ENCODE results near the gene SH2D3A. TPM values are rescaled to one million over a fixed set of nuclear protein-coding genes. Genes with fewer than 3 reads are reported as not detected.

SH2D3A gene
- total and polyA plus RNA-seq, 2 of the 4 experiments (the other 2 are of a cell fraction), result under 0.01 to 0.09 TPM

DNA sequence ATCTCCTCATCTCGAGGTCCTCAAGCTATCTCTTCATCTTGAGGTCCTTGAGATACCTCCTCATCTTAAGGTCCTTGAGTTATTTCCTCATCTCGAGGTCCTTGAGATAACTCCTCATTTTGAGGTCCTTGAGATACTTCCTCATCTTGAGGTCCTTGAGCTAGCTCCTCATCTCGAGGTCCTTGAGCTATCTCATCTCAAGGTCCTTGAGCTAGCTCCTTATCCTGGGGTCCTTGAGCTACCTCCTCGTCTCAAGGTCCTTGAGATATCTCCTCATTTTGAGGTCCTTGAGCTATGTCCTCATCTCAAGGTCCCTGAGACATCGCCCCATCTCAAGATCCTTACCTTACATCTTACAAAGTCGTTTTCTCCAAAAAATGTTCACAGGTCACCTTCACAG is 24.0 kb upstream of the SH2D3A start:
- H3K4me1 ChIP-seq (ENCODE audit: control insufficient read depth, insufficient read depth, low read length), result no peaks in the 10 kb centered on the region
- H3K56ac ChIP-seq (ENCODE audit: extremely low read depth, insufficient read depth, low read length), result no peak overlapping the region
- H3K9me1 ChIP-seq (ENCODE audit: insufficient read depth, low read length), result no peaks in the 10 kb centered on the region
- H2AFZ ChIP-seq (replicated peaks; ENCODE audit: low read length, poor library complexity), result no peak overlapping the region
- no peaks in the 10 kb centered on the region for H3K27me3 ChIP-seq (ENCODE audit: control insufficient read depth, insufficient read depth, low read length)
- no peak overlapping the region for H2BK15ac ChIP-seq (ENCODE audit: low read depth, low read length)
- no peaks in the 10 kb centered on the region for H3K36me3 ChIP-seq (ENCODE audit: control insufficient read depth, insufficient read depth, low read length)
- no peak overlapping the region for H2BK120ac ChIP-seq (ENCODE audit: low read depth, low read length)
- no peaks in the 10 kb centered on the region for H3K79me1 ChIP-seq (ENCODE audit: low read depth in 1 of 2, low read length in 2 of 2)
- dilution Hi-C loops (cut with HindIII; ENCODE audit: low sequenced_read_pairs, unreplicated experiment) (no loop called here), in situ Hi-C loops (cut with MboI; ENCODE audit: low sequenced_read_pairs) (no loop called here), intact Hi-C loops (cut with micrococcal nuclease) (no loop called here)
- no peak overlapping the region for H3K23ac ChIP-seq (ENCODE audit: low read depth, low read length)
- H4K91ac ChIP-seq (ENCODE audit: insufficient read depth, low read depth, low read length), result no peak overlapping the region
- no peak overlapping the region for H2AK5ac ChIP-seq (ENCODE audit: low read depth, low read length)
- no peak for DNase-seq
- BruUV-seq (replicated peaks), result no TSS peak
- H3K4me3 ChIP-seq (ENCODE audit: insufficient read depth, low read depth, low read length), result no peak overlapping the region
- H3K27ac ChIP-seq (ENCODE audit: insufficient read depth, low read length), result no peak overlapping the region
- H2BK5ac ChIP-seq (ENCODE audit: low read depth, low read length, poor library complexity, severe bottlenecking), result no peak overlapping the region
- no peak overlapping the region for H4K8ac ChIP-seq (ENCODE audit: low read depth in 2 of 2, low read length in 2 of 2)
- no peak overlapping the region for H3K14ac ChIP-seq (replicated peaks; ENCODE audit: low read depth, low read length)
- H2AK9ac ChIP-seq (replicated peaks; ENCODE audit: low read depth, low read length, poor library complexity), result no peak overlapping the region
- WGBS, 2 experiments (ENCODE audit: extremely low coverage in 2 of 2, insufficient read length in 1 of 2), result 11% methylated on average over 5 of the region's 6 CpGs; no CpG with 5 or more reads in 1 of the 2 experiments
- H3K18ac ChIP-seq (ENCODE audit: low read depth, low read length), result no peak overlapping the region
- no peak overlapping the region for H4K5ac ChIP-seq (ENCODE audit: low read depth, low read length)
- H3K9ac ChIP-seq (ENCODE audit: low read depth, low read length), result no peak overlapping the region
- no peaks in the 10 kb centered on the region for H4K20me1 ChIP-seq (ENCODE audit: insufficient read depth, low read length)
- CTCF ChIA-PET, result interaction anchor here (0.7 kb wide), 1 partner anchor 33 kb away, joined by 3 read pairs; no protein-coding TSS in a partner anchor
- POLR2A ChIA-PET (ENCODE audit: unreplicated experiment), result no interaction called here
- H2BK20ac ChIP-seq (ENCODE audit: low read depth, low read length), result no peak overlapping the region
- H3K9me3 ChIP-seq (ENCODE audit: control insufficient read depth, insufficient read depth, low read length), result peaks cover 17% of the 10 kb centered on the region
- TF ChIP-seq CTCF (conservative IDR thresholded peaks at IDR 0.05; ENCODE audit: low read depth, low read length) (no peak), CHD1 (IDR thresholded peaks at IDR 0.05; ENCODE audit: low read depth, low read length) (no peak), FOS (IDR thresholded peaks at IDR 0.05; ENCODE audit: low read depth, low read length) (no peak), CEBPB (IDR thresholded peaks at IDR 0.05; ENCODE audit: low read depth, low read length) (no peak), MAFK (IDR thresholded peaks at IDR 0.05; ENCODE audit: low read depth, low read length) (no peak), BHLHE40 (IDR thresholded peaks at IDR 0.05; ENCODE audit: low read depth, low read length) (no peak), SMC3 (IDR thresholded peaks at IDR 0.05; ENCODE audit: low read depth, low read length) (no peak), RFX5 (IDR thresholded peaks at IDR 0.05; ENCODE audit: low read depth, low read length) (no peak), MAZ (IDR thresholded peaks at IDR 0.05; ENCODE audit: borderline replicate concordance, low read depth, low read length) (no peak), MXI1 (IDR thresholded peaks at IDR 0.05; ENCODE audit: borderline replicate concordance, low read depth, low read length) (no peak), NFE2L2 (IDR thresholded peaks at IDR 0.05; ENCODE audit: low read depth, low read length) (no peak), RAD21 (IDR thresholded peaks at IDR 0.05; ENCODE audit: low read length) (no peak), RCOR1 (IDR thresholded peaks at IDR 0.05; ENCODE audit: insufficient replicate concordance, low read length) (no peak), POLR2A (IDR thresholded peaks at IDR 0.05; ENCODE audit: low read depth, low read length) (no peak)
- TF ChIP-seq, protein P1, sequence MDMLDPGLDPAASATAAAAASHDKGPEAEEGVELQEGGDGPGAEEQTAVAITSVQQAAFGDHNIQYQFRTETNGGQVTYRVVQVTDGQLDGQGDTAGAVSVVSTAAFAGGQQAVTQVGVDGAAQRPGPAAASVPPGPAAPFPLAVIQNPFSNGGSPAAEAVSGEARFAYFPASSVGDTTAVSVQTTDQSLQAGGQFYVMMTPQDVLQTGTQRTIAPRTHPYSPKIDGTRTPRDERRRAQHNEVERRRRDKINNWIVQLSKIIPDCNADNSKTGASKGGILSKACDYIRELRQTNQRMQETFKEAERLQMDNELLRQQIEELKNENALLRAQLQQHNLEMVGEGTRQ (IDR thresholded peaks at IDR 0.05; ENCODE audit: low read depth, low read length), result no peak
- TF ChIP-seq, protein P2, sequence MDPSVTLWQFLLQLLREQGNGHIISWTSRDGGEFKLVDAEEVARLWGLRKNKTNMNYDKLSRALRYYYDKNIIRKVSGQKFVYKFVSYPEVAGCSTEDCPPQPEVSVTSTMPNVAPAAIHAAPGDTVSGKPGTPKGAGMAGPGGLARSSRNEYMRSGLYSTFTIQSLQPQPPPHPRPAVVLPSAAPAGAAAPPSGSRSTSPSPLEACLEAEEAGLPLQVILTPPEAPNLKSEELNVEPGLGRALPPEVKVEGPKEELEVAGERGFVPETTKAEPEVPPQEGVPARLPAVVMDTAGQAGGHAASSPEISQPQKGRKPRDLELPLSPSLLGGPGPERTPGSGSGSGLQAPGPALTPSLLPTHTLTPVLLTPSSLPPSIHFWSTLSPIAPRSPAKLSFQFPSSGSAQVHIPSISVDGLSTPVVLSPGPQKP (IDR thresholded peaks at IDR 0.05; ENCODE audit: borderline replicate concordance, low read depth, low read length), result no peak
- H3K4ac ChIP-seq (ENCODE audit: low read depth, low read length), result no peak overlapping the region
- no peak overlapping the region for H3K4me2 ChIP-seq (ENCODE audit: low read depth, low read length)
- no peak for ATAC-seq (ENCODE audit: low read depth)

Measured in IMR-90 (cell line).